Stimulated activated CD8-positive, alpha-beta memory T cell treated with anti-CD3 and anti-CD28 coated beads, Interleukin-4, amount 100 ng/mL, for 48 hours (primary cell): Measurements from ENCODE around the gene POU2F1.

Experiments
- DNase-seq: peaks from one replicate; pipeline ENCODE4 v3.0.0-alpha.2; 2020

Gene POU2F1

DNA sequence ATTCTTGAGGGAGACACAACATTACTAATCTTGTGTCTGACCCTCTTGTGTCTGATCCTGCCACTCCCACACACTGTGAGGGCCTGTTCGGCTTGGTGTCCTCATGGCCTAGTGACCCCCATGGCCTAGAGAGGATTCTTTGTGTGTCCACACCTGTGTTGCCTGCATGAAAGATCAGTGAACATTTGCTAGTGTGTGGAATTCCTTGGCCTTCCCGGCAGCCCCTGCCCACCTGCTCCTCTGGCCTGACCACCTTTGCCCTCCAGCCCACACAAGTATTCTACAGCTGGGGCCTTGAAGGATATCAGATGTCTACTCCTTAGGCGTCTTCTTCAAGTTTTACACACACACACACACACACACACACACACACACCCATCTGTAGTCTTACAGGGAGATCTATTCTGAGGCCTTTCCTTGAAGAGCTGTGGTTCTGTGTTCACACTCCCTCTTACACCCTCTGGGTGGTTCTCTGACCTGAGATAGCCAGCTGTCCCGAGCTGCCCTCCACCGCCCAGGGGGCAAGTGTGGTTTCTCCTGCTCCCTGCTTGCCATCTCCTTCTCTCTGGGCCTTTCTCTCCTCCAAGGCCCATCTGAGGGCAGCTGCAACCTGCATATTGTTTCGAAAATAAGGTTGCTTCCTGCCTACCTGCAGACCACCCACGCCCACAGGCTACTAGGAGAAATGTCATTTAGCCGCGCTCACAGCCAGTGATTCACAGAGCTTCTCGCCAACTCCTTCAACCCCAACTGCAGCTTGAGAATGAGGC is 252.3 kb downstream of the POU2F1 start:
- peak; percentile 73 for DNase-seq

DNA sequence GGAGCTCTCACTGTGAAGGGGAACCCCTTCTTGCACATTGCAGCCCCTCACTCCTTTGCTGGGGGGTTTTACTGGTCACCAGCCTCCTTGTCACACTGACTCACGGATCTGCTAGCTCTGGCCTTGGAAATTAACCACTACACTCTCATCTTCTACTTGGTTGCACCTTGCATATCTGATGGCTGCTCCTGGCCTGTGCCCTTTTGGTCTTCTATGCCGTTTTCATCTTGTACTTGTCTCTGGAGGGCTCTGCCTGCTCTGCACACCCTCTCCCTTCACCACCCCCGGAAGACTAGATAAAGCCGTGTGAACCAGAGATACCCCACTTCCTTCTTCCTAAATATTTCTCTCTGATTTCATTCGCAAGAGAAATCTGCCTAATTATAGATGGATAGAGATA is 253.1 kb downstream of the POU2F1 start:
- DNase-seq: no peak

DNA sequence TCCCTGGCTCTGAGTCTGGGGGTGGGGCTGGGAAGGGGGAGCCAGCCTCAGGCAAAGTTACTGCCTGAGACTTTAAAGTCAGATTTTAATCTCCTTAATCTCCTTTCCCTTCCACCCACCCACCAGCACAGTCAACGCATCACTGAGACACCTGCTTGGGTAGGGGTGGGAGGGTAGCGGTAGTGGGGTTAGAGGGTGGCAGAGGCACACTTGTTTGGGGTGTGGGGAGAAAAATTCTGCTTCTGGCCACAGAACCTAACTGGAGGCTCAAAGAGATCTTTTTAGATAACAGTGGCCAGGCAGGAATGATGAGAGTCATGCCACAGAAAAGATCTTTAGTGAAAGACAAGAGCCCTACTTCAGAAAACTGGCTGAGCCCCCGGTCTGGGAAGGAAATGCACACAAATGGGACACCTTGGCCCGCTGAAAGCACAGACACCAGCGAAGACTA is 253.5 kb downstream of the POU2F1 start:
- peak; percentile 71 for DNase-seq

DNA sequence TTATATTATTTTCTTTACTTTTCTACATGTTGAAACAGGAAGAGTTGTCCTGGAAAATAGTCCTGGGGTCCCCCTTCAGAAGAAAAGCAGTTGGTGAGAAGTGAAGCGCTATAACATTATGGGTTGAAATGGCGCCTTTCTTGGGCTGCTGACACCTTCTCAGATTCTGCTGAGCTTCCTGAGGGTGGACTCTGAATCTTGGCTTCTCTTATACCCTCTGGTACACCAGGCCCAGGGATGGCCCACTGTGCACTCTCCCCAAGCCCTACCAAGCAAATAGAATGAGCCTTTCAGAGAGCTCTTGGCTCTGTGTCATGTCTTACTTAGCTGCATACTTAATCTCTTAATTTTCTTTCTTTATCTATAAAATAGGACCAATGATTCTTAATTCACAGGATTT is 255.4 kb downstream of the POU2F1 start:
- no peak for DNase-seq
